HG03097 (cell line): ENCODE data around the gene NEXMIF.
"Not testable (repeated sequence)": the region's sequence is repeated elsewhere in the genome, so short reads cannot be mapped to it uniquely, and the experiment has no call there.

Experiments
- ATAC-seq: cut with Tn5 transposase; IDR thresholded peaks from one replicate; pipeline ENCODE4 v1.9.1; 2021; ENCODE audit not compliant: unreplicated experiment, low FRiP score

The NEXMIF gene

GRCh38 chrX:74797338-74797887 is 127.8 kb downstream of the NEXMIF start:
- no peak for ATAC-seq

GRCh38 chrX:74788545-74789086 is 136.6 kb downstream of the NEXMIF start:
- no peak for ATAC-seq

- no peak for ATAC-seq
Observed at GRCh38 chrX:74784629-74785028, 140.6 kb downstream of the NEXMIF start.

- ATAC-seq: no peak
Observed at GRCh38 chrX:74781507-74782034, 143.7 kb downstream of the NEXMIF start.

GRCh38 chrX:74779175-74779574 is 146.1 kb downstream of the NEXMIF start:
- no peak for ATAC-seq

- no peak for ATAC-seq
Observed at GRCh38 chrX:74774988-74775387, 150.3 kb downstream of the NEXMIF start.

GRCh38 chrX:74736450-74736849 is 188.8 kb downstream of the NEXMIF start:
- no peak for ATAC-seq

- ATAC-seq: no peak
Observed at GRCh38 chrX:74705269-74705668, 220.0 kb downstream of the NEXMIF start.

GRCh38 chrX:74701343-74701742 is 223.9 kb downstream of the NEXMIF start:
- not testable (repeated sequence) for ATAC-seq

- ATAC-seq: no peak
Observed at GRCh38 chrX:74684466-74684865, 240.8 kb downstream of the NEXMIF start.
